Fibroblast of villous mesenchyme (primary cell): ENCODE data around the gene PEX11G. TPM values are rescaled to one million over a fixed set of nuclear protein-coding genes. Genes with fewer than 3 reads are reported as not detected.

Experiments
- DNase-seq: peaks from one replicate; pipeline ENCODE4 v3.0.0-alpha.2; 2010; ENCODE audit warnings: low read depth
- H3K4me3 ChIP-seq: 2 replicates; pipeline ENCODE4 v1.5.1; 2011; ENCODE audit warnings: low read depth, mild to moderate bottlenecking, low read length
- total RNA-seq: library from RNA; depleted of rRNA; stranded (reverse); fragments of >200 nt; gene quantifications from 2 replicates; pipeline ENCODE4 v1.2.3, GENCODE V29; 2012
- TF ChIP-seq, protein P1 (sequence below): IDR thresholded peaks from 2 replicates; pipeline ENCODE4 v1.5.1; 2012; ENCODE audit warnings: low read depth, mild to moderate bottlenecking, low read length; ENCODE audit not compliant: insufficient read depth

PEX11G gene
- total RNA-seq, 1 donor, result 2.6 TPM

DNA sequence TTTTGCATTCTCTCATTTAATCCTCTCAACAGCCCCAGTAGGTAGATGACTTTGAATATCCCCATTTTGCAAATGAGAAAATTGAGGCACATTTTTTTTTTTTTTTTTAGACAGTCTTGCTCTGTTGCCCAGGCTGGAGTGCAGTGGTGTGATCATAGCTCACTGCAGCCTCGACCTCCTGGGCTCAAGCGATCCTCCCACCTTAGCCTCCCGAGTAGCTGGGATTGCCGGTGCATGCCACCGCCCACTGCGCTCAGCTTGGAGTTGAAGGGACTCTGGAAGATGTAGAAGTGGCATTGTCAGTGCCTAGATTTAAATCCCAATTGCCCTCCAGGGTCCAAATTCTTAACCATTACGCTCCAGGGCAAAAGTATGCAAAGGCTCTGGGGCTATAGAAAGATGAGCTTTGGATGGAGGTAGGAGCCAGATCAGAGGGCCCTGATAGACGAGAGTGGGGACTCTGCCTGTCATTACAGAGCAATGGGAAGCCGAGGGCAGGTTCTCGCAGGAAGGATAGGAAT, 32.8 kb upstream of the PEX11G start:
- TF ChIP-seq, protein P1, sequence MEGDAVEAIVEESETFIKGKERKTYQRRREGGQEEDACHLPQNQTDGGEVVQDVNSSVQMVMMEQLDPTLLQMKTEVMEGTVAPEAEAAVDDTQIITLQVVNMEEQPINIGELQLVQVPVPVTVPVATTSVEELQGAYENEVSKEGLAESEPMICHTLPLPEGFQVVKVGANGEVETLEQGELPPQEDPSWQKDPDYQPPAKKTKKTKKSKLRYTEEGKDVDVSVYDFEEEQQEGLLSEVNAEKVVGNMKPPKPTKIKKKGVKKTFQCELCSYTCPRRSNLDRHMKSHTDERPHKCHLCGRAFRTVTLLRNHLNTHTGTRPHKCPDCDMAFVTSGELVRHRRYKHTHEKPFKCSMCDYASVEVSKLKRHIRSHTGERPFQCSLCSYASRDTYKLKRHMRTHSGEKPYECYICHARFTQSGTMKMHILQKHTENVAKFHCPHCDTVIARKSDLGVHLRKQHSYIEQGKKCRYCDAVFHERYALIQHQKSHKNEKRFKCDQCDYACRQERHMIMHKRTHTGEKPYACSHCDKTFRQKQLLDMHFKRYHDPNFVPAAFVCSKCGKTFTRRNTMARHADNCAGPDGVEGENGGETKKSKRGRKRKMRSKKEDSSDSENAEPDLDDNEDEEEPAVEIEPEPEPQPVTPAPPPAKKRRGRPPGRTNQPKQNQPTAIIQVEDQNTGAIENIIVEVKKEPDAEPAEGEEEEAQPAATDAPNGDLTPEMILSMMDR, result no peak

DNA sequence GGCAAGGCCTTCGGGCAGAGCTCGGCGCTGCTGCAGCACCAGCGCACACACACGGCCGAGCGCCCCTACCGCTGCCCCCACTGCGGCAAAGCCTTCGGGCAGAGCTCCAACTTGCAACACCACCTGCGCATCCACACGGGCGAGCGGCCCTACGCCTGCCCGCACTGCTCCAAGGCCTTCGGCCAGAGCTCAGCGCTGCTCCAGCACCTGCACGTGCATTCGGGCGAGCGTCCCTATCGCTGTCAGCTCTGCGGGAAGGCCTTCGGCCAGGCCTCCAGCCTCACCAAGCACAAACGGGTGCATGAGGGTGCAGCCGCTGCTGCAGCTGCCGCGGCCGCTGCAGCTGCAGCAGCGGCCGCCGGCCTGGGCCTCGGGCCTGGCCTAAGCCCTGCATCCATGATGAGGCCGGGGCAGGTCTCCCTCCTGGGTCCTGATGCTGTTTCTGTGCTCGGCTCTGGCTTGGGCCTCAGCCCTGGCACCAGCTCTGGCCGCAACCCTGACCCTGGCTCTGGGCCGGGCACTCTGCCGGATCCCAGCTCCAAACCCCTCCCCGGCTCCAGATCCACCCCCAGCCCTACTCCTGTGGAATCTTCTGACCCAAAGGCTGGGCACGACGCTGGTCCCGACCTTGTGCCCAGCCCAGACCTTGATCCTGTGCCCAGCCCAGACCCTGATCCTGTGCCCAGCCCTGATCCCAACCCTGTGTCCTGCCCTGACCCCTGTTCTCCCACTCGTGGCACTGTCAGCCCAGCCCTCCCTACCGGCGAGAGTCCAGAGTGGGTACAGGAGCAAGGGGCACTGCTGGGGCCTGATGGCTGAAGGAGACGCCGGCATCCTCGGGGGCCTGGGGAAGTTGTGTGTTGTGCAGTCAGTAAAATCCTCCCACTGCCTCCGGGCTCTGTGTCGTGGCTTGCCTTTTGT, 31.6 kb upstream of the PEX11G start:
- no peak overlapping the region for H3K4me3 ChIP-seq
- TF ChIP-seq, protein P1, result no peak
- DNase-seq, result no peak

More for the DNA sequence above, 32.8 kb upstream of the PEX11G start:
- DNase-seq, result no peak
- peak overlapping the region; percentile 63 for H3K4me3 ChIP-seq

DNA sequence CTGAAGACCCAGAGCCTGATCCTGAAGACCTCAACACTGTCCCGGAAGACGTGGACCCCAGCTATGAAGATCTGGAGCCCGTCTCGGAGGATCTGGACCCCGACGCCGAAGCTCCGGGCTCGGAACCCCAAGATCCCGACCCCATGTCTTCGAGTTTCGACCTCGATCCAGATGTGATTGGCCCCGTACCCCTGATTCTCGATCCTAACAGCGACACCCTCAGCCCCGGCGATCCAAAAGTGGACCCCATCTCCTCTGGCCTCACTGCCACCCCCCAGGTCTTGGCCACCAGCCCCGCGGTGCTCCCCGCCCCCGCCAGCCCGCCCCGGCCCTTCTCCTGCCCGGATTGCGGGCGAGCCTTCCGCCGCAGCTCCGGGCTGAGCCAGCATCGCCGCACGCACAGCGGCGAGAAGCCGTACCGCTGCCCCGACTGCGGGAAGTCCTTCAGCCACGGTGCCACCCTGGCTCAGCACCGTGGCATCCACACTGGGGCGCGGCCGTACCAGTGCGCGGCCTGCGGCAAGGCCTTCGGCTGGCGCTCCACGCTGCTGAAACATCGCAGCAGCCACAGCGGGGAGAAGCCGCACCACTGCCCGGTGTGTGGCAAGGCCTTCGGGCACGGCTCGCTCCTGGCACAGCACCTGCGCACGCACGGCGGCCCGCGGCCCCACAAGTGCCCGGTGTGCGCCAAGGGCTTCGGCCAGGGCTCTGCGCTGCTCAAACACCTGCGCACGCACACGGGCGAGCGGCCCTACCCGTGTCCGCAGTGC, 30.7 kb upstream of the PEX11G start:
- DNase-seq, result no peak
- no peak overlapping the region for H3K4me3 ChIP-seq
- TF ChIP-seq, protein P1, result no peak

DNA sequence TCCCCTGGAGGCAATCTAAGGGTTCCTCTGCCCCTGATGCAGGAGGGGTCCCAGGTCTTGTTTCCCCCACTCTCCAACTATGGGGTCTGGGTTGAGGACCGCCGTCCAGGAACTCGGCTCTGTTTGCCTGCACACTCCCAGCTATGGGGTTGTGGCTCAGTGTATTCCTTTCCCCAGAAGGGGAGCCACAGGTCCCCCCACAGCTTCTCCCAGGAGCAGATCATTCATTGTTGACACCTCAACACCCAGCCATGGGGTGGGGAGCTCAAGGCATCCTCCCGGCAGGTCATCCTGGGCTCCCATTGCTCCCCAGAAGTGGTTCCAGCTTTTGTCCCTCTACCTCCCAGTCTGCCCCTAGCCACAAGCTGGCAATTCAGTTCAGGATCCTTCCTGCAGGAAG, 28.0 kb upstream of the PEX11G start:
- peak overlapping the region; percentile 79 for H3K4me3 ChIP-seq
- no peak for DNase-seq
- TF ChIP-seq, protein P1, result no peak

DNA sequence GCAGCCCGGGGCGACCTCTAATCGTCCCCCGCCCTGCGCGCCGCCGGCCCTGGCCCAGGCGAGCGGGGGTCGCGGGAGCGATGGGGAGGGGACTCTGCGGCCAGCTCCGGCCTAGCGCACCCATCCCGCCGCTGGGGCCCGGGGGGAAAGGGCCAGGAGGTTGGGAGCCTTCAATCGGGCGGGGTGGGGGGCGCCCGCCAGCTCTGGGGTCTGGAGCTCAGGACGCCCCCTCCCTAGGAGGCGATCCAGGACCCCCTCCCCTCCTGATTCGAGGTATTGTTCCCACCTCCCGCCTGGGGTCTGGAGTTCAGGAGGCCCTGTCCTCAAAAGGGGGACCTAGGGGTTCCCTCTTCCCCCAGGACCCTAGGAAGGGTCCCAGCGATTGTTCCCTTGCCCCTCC, 27.5 kb upstream of the PEX11G start:
- TF ChIP-seq, protein P1, result no peak
- peak overlapping the region; percentile 79 for H3K4me3 ChIP-seq
- DNase-seq, result no peak

DNA sequence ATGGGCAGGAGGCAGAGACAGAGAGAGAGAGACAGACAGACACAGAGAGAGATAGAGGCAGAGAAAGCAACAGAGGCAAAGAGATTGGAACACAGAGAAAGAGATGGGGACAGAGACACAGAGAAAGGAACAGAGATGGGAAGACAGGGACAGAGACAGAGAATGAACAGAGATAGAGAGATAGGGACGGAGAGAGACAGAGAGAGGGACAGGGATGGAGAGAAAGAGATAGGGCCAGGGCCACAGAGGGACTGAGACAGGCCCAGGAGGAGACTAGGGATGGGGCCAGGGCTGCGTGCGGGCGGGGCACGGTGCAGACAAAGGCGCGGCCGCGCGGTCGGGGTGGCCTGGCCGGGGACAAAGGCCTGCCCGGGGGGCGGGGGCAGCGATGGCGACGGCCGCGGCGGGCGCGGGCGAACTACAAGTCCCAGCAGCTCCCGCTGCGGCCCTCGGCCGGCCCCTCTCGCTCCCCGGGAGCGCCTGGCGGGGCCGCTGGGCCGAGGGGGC, 26.9 kb upstream of the PEX11G start, which contains the start of gene ZNF358:
ZNF358 (plus strand) TSS at position 459 of the 507 bp plus-strand sequence. CDS start 3,140 bp downstream, outside the sequence.
- TF ChIP-seq, protein P1, result no peak
- DNase-seq, result peak; percentile 58
- peak within 1 kb of the TSS; percentile 79 for H3K4me3 ChIP-seq
